K562 (cell line): ENCODE measurements around the gene PCDHB15. TPM values are rescaled to one million over a fixed set of nuclear protein-coding genes. Genes with fewer than 3 reads are reported as not detected.
A peak's percentile ranks its signal among the peaks of the same experiment; 100 is the strongest.

ENCODE experiments used
- ATAC-seq: fragments of 200-7000 bp; cut with Tn5 transposase; 3 replicates; pipeline ENCODE4 v1.9.1; 2020; ENCODE audit warnings: moderate library complexity
- BruUV-seq: library from RNA; stranded (reverse); fragments of 400-500 nt; replicated peaks from 2 replicates; lab custom pipeline; 2021; lab: Mats Ljungman, UMichigan
- CTCF ChIA-PET: fragments of 300-600 bp; formaldehyde crosslinking; extraction: SDS; loops from one replicate; lab custom pipeline; 2021; ENCODE audit warnings: low intra/inter-chr PET ratio; lab: Yijun Ruan, JAX
- POLR2A ChIA-PET: fragments of 300-600, 350-650 bp; sonication (Branson Sonifier 250); formaldehyde crosslinking; extraction: SDS; loops from one replicate; lab custom pipeline; 2021; ENCODE audit warnings: antibody characterized with exemption, inconsistent platforms; lab: Yijun Ruan, JAX
- DNase-seq, 4 experiments: peaks; one replicate each; pipeline versions ENCODE4 v3.0.0 to v3.0.0-alpha.2; 2011 to 2018; ENCODE audit warnings: low spot score in 3 of 4, mixed read lengths in 3 of 4; ENCODE audit errors: extremely low read depth in 1 of 4
- FAIRE-seq: peaks from 2 replicates; lab custom pipeline; 2011; peaks lifted over from hg19 to GRCh38; lab: Jason Lieb, UNC
- H2AFZ ChIP-seq: 2 replicates; pipeline ENCODE4 v1.6.0; 2011; ENCODE audit warnings: low read depth, low read length, control low read depth, inconsistent platforms
- H3K27ac ChIP-seq: fragments of 200-600 bp; 3 replicates; pipeline ENCODE4 v1.8.0; 2011; ENCODE audit warnings: low read depth, mild to moderate bottlenecking, control low read depth, inconsistent platforms, low read length, moderate library complexity, mixed read lengths; ENCODE audit errors: extremely low read depth
- H3K27me3 ChIP-seq, 2 experiments: fragments of 300-600 bp in 1 of 2; 2 replicates in 1 of 2; 3 replicates in 1 of 2; pipeline versions ENCODE4 v1.6.0 to v1.8.0; 2011; ENCODE audit warnings: inconsistent platforms in 2 of 2, low read length in 2 of 2, mild to moderate bottlenecking in 1 of 2, mixed read lengths in 1 of 2, moderate library complexity in 1 of 2; ENCODE audit not compliant: control insufficient read depth in 2 of 2, insufficient read depth in 2 of 2
- H3K36me3 ChIP-seq: fragments of 300-600 bp; 3 replicates; pipeline ENCODE4 v1.8.0; 2011; ENCODE audit warnings: mild to moderate bottlenecking, low read length, inconsistent platforms; ENCODE audit not compliant: control insufficient read depth, insufficient read depth
- H3K4me1 ChIP-seq, 2 experiments: fragments of 200-600 bp in 1 of 2; replicated peaks in 1 of 2; 2 replicates in 1 of 2; 3 replicates in 1 of 2; pipeline versions ENCODE4 v1.5.1 to v1.8.0; 2011; ENCODE audit warnings: inconsistent platforms in 2 of 2, low read length in 2 of 2, mild to moderate bottlenecking in 1 of 2, mixed read lengths in 1 of 2, moderate library complexity in 1 of 2; ENCODE audit not compliant: control insufficient read depth in 2 of 2, insufficient read depth in 2 of 2
- H3K4me2 ChIP-seq: 2 replicates; pipeline ENCODE4 v1.6.1; 2011; ENCODE audit warnings: low read length, control low read depth, inconsistent platforms, mixed read lengths; ENCODE audit not compliant: insufficient read depth
- H3K4me3 ChIP-seq: fragments of 200-600 bp; sonication (generic), shearing (Covaris generic); 2 replicates; pipeline ENCODE4 v1.5.1; 2016; ENCODE audit warnings: control low read depth, inconsistent platforms
- H3K79me2 ChIP-seq: fragments of 200-600 bp; 3 replicates; pipeline ENCODE4 v1.8.0; 2011; ENCODE audit warnings: low read length, inconsistent platforms; ENCODE audit not compliant: control insufficient read depth, insufficient read depth
- H3K9ac ChIP-seq, 2 experiments: 2 replicates each; pipeline versions ENCODE4 v1.6.0 to v1.6.1; 2011; ENCODE audit warnings: low read depth in 2 of 2, low read length in 2 of 2, control low read depth in 1 of 2, inconsistent platforms in 1 of 2, mild to moderate bottlenecking in 1 of 2, mixed read lengths in 1 of 2; ENCODE audit not compliant: insufficient read depth in 1 of 2
- H3K9me1 ChIP-seq: one replicate; pipeline ENCODE4 v1.6.0; 2011; ENCODE audit warnings: inconsistent platforms, mild to moderate bottlenecking, low read length, moderate library complexity; ENCODE audit not compliant: control insufficient read depth, insufficient read depth
- H3K9me3 ChIP-seq: replicated peaks from 2 replicates; pipeline ENCODE4 v1.5.1; 2011; ENCODE audit warnings: low read depth, low read length, inconsistent platforms; ENCODE audit not compliant: control insufficient read depth, insufficient read depth
- H4K20me1 ChIP-seq: replicated peaks from 2 replicates; pipeline ENCODE4 v1.6.1; 2011; ENCODE audit warnings: low read length, inconsistent platforms, mixed read lengths; ENCODE audit not compliant: control insufficient read depth, insufficient read depth
- CREBBP ChIP-seq: IDR thresholded peaks from one replicate; pipeline ENCODE4 v1.6.1; 2012; ENCODE audit warnings: low read depth, mild to moderate bottlenecking, control low read depth, inconsistent platforms, low read length
- CTCF ChIP-seq, 3 experiments: IDR thresholded peaks in 2 of 3; conservative IDR thresholded peaks in 1 of 3; 2 replicates each; pipeline ENCODE4 v1.5.1; 2011 to 2012; ENCODE audit warnings: low read length in 3 of 3, mild to moderate bottlenecking in 3 of 3, control low read depth in 2 of 3, improper control_type of control experiment in 1 of 3, inconsistent platforms in 1 of 3, low read depth in 1 of 3, mixed read lengths in 1 of 3, moderate library complexity in 1 of 3; ENCODE audit not compliant: insufficient read depth in 2 of 3
- ETS1 ChIP-seq: conservative IDR thresholded peaks from 2 replicates; pipeline ENCODE4 v1.6.1; 2011; ENCODE audit warnings: low read depth, mild to moderate bottlenecking, low read length; ENCODE audit not compliant: control insufficient read depth
- NR2C1 ChIP-seq, 2 experiments: fragments of 450-650 bp; IDR thresholded peaks; 2 replicates each; pipeline ENCODE4 v1.6.1; 2017; ENCODE audit warnings: mild to moderate bottlenecking in 2 of 2, antibody characterized with exemption in 1 of 2, inconsistent platforms in 1 of 2, missing compliant biosample characterization in 1 of 2, missing genetic modification characterization in 1 of 2
- PPARD ChIP-seq: fragments of 250-450 bp; sonication (Bioruptor Pico); IDR thresholded peaks from 2 replicates; pipeline ENCODE4 v1.8.0; 2022; ENCODE audit warnings: inconsistent platforms, mild to moderate bottlenecking, moderate library complexity
- TRIM24 ChIP-seq, 2 experiments: fragments of 450-650 bp; IDR thresholded peaks; 2 replicates each; pipeline ENCODE4 v1.6.1; 2016
- ZNF398 ChIP-seq: fragments of 250-450 bp; sonication (Bioruptor Pico); IDR thresholded peaks from 2 replicates; pipeline ENCODE4 v1.8.0; 2021; ENCODE audit warnings: moderate library complexity, mild to moderate bottlenecking, inconsistent platforms
- ZNF609 ChIP-seq: sonication (generic); formaldehyde crosslinking; IDR thresholded peaks from 2 replicates; pipeline ENCODE4 v1.8.1; 2023; ENCODE audit warnings: missing genetic modification reagents, mild to moderate bottlenecking, borderline replicate concordance
- WGBS: fragments of 100-300 bp; shearing (Covaris generic); methylation state at CpG from one replicate; pipeline ENCODE4 v1.1.6; 2016; ENCODE audit warnings: low coverage, mixed read lengths; ENCODE audit not compliant: insufficient coverage; ENCODE audit errors: missing lambda C conversion rate; 5-methylcytosine and 5-hydroxymethylcytosine counted together
- in situ Hi-C: fragments of 300-500 bp; cut with MboI; formaldehyde crosslinking; loops from 4 replicates; pipeline ENCODE4 v1.15.0; 2018; ENCODE audit warnings: inconsistent platforms, mixed read lengths
- intact Hi-C: fragments of 100-400 bp; cut with micrococcal nuclease; formaldehyde crosslinking; loops from 2 replicates; pipeline ENCODE4 v1.14.2; 2022
- polyA plus RNA-seq, 8 experiments: library from polyadenylated mRNA; depleted of rRNA in 4 of 8; stranded (reverse) in 5 of 8; unstranded in 3 of 8; fragments of >200 nt; fragmentation: Nextera tagmentation in 2 of 8; fragmentation: Illumina TruSeq in 1 of 8; extraction: Ambion mirVana in 2 of 8; extraction: Trizol in 1 of 8; gene quantifications; 2 replicates each; pipeline versions ENCODE4 v1.2.1 to v1.2.3, GENCODE V29; 2011 to 2014; ENCODE audit warnings: inconsistent platforms in 1 of 8, missing spikeins in 1 of 8
- total RNA-seq, 7 experiments: library from RNA; depleted of rRNA in 6 of 7; stranded (reverse); fragments of >200 nt in 6 of 7; fragmentation: Illumina TruSeq in 2 of 7; extraction: Trizol in 2 of 7; gene quantifications; 2 replicates each; pipeline versions ENCODE4 v1.2.1 to v1.2.3, GENCODE V29; 2011 to 2021; ENCODE audit warnings: low replicate concordance in 1 of 7

The PCDHB15 gene
- total and polyA plus RNA-seq, 9 of the 15 experiments (the other 6 are each of a cell fraction or from before 2014, with no cell fraction given): 0.04 to 0.15 (median 0.07) TPM; not detected in 5

GRCh38 chr5:141199359-141200235 lies 45.6 kb upstream of the PCDHB15 start, which contains the start of gene PCDHB11:
Gene PCDHB11 (plus strand): TSS chr5:141199627. CDS start chr5:141199775, 148 bp downstream.
- no peak within 1 kb of the TSS for H3K4me2 ChIP-seq
- no peak for TF ChIP-seq ZNF609
- TF ChIP-seq TRIM24 (IDR thresholded peaks at IDR 0.05): no peak
- no peak for TF ChIP-seq ETS1
- TF ChIP-seq CREBBP: no peak
- no peak for TF ChIP-seq ZNF398 (CRISPR knock-in tag)
- TF ChIP-seq PPARD (CRISPR knock-in tag): no peak
- no peak for TF ChIP-seq NR2C1 (IDR thresholded peaks at IDR 0.05)
- TF ChIP-seq NR2C1 (tag; IDR thresholded peaks at IDR 0.05): no peak
- TF ChIP-seq CTCF (IDR thresholded peaks at IDR 0.05 in 2 of 3, conservative IDR thresholded peaks at IDR 0.05 in 1 of 3; ENCODE audit: insufficient read depth in 2 of 3, low read depth in 1 of 3, low read length in 3 of 3): peak; percentile 22 to 42 (median 26); a peak in 3 of 6 replicates
- TF ChIP-seq, all 486 proteins: peak for 1
- H4K20me1 ChIP-seq: no peaks in the 10 kb centered on the region
- H3K9me1 ChIP-seq: no peaks in the 10 kb centered on the region
- no peaks in the 10 kb centered on the region for H3K4me1 ChIP-seq
- H3K27ac ChIP-seq: no peak within 1 kb of the TSS
- H3K9ac ChIP-seq: no peak within 1 kb of the TSS
- no peaks in the 10 kb centered on the region for H3K36me3 ChIP-seq
- no peaks in the 10 kb centered on the region for H3K79me2 ChIP-seq
- no peak within 1 kb of the TSS for H2AFZ ChIP-seq
- in situ Hi-C loops (loop anchor here (25.0 kb wide), 1 partner anchor 938 kb away; no protein-coding TSS in a partner anchor), intact Hi-C loops (no loop called here)
- ChIA-PET CTCF (interaction anchor here (0.6 to 1.1 kb wide), 2 partner anchors 365 to 679 kb away, joined by 3 read pairs; partner anchors contain the start of gene PCDH1), POLR2A (no interaction called here)
- no peaks in the 10 kb centered on the region for H3K9me3 ChIP-seq
- FAIRE-seq (no peak), DNase-seq (peak in 1 of 4 experiments; percentile 4), ATAC-seq (no peak)
- H3K27me3 ChIP-seq: no peaks in the 10 kb centered on the region
- H3K4me3 ChIP-seq: no peak within 1 kb of the TSS
- no TSS peak for BruUV-seq
- 1% methylated on average over 21 of the region's 21 CpGs for WGBS
